ENCODE data around the gene N4BP2L2.

The N4BP2L2 gene

GRCh38 chr13:32530841-32531253 lies 7.7 kb downstream of the N4BP2L2 start:
- no peak for DNase-seq (ENCODE audit: low read depth in 2 of 2)

DNA sequence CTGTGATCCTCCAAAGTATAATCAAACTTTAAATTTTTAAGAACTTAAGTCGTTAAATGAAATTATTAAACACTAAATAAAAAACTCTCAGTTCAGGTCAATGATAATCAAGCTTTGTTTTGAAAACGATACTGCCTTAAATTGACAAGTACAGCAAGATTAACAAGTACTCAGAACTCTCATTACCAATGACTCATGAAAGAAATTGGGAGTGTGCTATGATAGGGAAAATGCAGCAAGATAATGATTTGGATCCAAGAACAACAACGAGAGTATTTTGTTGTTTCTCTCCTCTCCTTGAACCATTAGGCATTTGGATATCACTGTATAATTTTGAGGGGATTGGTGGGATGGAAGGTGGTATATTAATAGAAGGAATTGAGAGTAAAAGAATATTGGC lies 10.2 kb downstream of the N4BP2L2 start:
- DNase-seq (ENCODE audit: low read depth in 2 of 2) = no peak

DNA sequence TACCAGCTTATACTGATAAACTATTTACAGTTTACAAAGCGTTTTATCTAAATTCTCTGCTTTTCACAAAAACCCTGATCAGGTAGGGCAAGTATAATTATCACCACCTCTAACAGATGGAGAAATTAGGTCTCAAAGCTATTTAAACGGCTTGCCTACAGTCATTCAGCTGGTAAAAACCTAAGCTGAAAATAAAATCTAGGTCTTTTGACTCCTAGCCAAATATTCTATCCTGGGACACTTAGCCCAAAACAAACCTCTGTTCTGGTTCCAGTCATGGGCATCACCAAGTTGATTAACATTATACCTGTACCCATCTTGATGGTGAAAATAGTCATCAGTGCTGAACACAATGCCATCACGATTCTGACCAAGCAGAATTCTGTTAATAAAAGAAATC lies 11.4 kb downstream of the N4BP2L2 start:
- DNase-seq (ENCODE audit: low read depth in 2 of 2) = no peak

GRCh38 chr13:32525766-32526165 lies 12.8 kb downstream of the N4BP2L2 start:
- DNase-seq (ENCODE audit: low read depth in 2 of 2) = no peak

DNA sequence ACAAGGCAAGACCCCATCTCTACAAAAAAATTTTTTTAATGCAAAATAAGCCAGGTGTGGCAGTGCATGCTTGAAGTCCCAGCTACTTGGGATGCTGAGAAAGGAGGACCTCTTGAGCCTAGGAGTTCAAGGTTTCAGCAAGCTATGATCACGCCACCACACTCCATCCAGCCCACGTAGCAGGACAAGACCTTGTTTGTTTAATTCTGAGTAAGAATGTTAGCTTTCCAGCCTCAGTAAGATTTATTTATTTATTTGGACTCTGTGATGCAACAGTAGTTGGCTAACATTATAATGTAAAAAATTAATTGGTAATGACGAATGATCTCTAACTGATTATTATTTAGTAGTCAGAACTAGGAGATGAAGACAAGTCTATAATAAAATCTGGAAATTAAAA lies 23.3 kb downstream of the N4BP2L2 start:
- DNase-seq (ENCODE audit: low read depth in 2 of 2) = no peak

GRCh38 chr13:32511482-32511881 lies 27.1 kb downstream of the N4BP2L2 start:
- no peak for DNase-seq (ENCODE audit: low read depth in 2 of 2)

DNA sequence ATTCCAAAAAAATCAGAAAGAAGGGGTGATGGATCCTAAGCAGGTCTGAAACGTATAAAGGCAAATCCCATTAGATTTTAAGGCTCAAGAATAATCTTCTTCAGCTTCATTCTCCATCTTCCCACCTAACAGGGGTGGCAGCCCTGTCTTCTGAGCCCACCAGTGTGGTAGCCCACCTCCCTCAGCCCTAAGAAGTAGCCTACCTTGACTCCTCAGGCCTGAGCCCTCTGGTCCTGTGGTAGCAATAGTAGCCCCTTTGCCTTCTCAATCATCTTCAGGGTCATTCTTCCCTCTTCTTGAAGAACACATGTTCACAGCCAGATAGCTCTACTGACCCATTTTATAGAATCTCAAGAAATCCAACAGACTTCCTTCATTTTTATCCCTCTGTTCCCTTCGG lies 33.7 kb downstream of the N4BP2L2 start:
- no peak for DNase-seq (ENCODE audit: low read depth in 2 of 2)

GRCh38 chr13:32504263-32504662 lies 34.3 kb downstream of the N4BP2L2 start:
- DNase-seq (ENCODE audit: low read depth in 2 of 2) = no peak

DNA sequence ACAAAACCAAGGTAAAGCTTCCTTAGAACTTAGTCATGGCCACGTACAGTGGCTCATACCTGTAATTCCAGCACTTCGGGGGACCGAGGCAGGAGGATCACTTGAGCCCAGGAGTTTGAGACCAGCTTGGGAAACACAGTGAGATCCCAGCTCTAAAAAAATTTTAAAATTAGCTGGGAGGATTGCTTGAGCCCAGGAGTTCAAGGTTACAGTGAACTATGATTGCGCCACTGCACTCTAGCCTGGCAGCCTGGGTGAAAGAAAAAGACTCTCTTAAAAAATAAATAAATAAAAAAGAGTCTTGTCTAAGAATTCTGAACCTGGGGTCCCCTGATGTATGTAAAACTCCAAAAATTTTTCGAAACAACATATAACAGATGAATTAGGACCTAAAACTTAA lies 34.9 kb downstream of the N4BP2L2 start:
- DNase-seq (ENCODE audit: low read depth in 2 of 2) = no peak

DNA sequence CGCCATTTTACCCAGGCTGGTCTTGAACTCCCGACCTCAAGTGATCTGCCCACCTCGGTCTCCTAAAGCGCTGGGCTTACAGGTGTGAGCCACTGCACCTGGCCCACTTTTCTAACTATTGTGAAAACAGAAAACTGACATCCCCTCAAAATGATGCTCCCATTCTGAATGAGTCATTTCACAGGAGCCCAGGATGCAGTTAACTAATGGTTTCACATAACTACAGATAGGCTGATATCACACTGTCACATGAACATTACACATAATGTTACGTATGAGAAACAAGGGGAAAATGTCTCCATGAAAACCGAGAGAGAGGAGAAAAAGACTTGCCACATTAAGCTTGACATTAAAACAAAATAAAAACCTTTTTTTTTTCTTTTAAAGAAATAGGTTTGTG lies 37.5 kb downstream of the N4BP2L2 start:
- no peak for DNase-seq (ENCODE audit: low read depth in 2 of 2)

GRCh38 chr13:32499538-32500210 lies 38.9 kb downstream of the N4BP2L2 start:
- no peak for DNase-seq (ENCODE audit: low read depth in 2 of 2)

GRCh38 chr13:32497589-32497988 lies 41.0 kb downstream of the N4BP2L2 start:
- DNase-seq (ENCODE audit: low read depth in 2 of 2) = no peak

DNA sequence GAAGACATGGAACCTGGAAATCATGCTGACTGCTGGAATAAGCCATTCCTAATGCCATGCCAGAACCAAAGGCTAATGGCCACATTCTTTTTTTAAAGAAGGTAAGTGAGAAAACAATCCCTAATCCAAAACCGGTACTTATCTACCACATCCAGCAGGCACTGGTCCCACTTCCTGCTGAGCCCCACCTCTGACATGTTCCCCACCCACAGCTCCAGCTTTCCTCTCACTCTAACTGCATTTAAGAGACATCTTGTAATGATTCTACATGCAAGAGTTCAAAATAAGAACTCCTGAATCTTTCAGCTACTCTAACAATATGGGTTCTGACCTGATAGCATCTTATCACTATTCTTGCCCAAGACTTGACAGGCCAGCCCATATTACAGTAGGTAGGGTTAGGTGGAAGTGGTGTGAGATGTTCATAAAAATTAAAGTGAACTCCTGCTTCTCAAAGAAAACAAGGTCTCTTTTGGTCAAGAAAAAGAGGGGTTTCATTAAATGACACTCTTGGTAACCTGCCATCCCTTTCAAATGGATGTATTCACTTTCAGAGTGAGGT lies 41.9 kb downstream of the N4BP2L2 start:
- no peak for DNase-seq (ENCODE audit: low read depth in 2 of 2)

DNA sequence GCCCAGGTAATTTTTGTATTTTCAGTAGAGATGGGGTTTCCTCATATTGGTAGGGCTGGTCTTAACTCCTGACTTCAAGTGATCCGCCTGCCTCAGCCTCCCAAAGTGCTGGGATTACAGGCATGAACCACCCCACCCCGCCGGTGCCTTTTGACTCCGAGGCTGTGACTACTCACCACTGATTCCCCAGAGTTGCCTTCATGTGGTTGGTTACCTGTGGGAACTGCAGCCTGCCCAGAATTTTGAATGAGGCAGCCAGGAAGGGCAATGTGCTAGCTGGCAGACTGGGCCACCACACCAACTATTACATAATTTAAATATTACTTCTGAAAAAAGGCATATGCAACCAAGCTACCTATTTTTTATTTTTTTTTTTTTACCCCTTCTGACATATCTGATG lies 42.8 kb downstream of the N4BP2L2 start:
- no peak for DNase-seq (ENCODE audit: low read depth in 2 of 2)

DNA sequence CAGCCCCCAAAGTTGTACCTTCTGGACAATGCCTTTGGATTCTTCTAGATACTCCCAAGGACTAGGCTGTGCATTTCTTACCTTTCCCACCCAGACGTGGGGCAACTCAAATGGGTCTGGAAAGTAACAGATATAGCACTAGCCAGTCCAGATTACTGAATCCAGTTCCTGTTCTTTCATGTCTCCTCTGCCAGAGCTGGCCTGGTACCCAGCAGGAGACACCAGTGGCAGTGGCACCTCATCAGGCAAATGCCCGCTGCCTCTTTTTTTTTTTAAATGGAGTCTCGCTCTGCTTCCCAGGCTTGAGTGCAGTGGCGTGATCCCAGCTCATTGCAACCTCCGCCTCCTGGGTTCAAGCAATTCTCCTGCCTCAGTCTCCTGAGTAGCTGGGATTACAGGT lies 43.2 kb downstream of the N4BP2L2 start:
- DNase-seq (ENCODE audit: low read depth in 2 of 2) = no peak

DNA sequence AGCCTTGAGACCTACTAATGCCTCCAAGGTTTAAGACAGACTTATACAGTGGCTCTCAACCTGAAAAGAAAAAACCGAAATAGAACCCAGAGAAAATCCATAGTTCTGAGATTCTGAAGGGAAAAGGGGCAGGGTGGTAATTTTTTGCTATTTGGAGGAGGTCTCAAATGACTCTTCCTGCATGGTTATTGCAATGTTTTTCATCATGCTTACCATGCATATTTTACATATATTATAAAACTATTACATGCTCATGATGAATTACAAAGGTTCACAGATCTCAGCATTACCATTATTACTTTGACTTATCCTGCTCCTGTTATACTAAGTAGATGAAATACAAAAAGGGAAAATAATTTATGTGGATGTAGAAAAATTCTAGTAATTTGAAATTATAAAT lies 47.6 kb downstream of the N4BP2L2 start:
- no peak for DNase-seq (ENCODE audit: low read depth in 2 of 2)

- no peak for DNase-seq (ENCODE audit: low read depth in 2 of 2)
Measured at GRCh38 chr13:32476892-32477291, 61.7 kb downstream of the N4BP2L2 start.

DNA sequence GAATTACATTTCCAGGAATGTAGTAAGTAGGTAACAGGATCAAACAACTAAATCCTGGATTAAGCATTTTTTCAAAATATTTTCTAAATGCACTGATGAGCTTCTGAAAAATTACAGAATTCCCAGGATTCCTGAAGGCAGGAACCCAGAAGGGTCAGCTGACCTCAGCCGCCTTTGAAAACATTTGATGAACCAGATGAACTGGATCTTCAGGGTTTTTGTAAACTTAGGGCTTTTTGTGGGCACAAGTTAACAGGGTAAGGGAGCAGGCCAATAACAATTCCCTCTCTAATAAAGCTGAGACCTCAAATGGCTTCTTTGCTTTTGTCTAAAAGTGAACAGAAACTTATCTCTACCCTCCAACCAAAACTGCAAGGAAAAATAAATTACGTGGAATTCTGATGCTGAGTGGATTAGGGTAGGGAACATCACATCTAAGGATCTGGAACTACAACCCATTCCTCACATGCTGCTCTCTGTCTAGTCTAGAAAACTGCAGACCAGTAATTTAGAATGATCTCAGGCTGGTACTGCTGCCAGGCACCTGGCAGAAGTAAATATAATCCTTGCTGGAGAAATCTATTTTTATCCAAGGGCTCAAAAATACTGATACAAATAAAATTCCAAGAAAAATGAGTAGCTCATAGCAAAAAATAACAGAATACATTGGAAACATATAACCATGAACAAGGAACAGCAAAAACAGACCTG lies 62.4 kb downstream of the N4BP2L2 start:
- DNase-seq (ENCODE audit: low read depth in 2 of 2) = no peak

DNA sequence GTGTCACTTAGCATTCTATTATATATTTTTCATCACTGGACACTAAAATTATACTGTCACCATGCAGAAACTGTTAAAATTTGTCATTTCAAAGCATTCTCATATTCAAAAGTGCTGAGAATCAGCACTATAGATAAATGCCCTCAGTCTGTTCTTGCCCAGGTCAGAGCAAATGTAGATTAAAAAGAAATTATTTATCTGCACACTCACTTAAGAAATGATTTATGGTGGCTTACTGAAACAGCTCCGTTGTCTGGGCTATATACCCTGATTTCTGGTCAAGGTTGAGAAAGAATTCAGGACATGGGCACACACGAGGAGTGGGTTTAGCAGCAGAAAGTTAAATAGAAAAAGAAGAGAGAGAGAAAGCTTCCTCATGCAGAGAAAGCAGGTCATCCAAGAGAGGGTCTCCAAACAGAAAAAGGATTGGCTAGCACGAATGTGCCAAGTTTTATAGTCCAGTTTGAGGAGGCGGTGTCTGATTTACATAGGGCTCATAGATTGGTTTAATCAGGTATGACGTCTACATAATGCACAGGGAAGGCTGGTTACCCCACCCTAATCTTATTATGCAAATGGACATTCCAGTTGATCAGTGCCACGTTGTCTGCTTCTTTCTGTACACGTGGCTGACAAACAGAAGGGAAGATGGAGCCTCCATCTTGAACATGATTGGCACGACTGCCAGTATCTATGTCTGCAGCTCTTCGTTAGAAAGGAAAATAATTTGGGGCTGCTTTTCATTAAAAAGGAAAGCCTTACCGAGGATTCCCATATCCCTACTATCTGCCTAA lies 63.4 kb downstream of the N4BP2L2 start:
- DNase-seq (ENCODE audit: low read depth in 2 of 2) = no peak

- DNase-seq (ENCODE audit: low read depth in 2 of 2) = no peak
Measured at GRCh38 chr13:32473650-32474049, 64.9 kb downstream of the N4BP2L2 start.

GRCh38 chr13:32472194-32472621 lies 66.4 kb downstream of the N4BP2L2 start:
- DNase-seq (ENCODE audit: low read depth in 2 of 2) = no peak

- no peak for DNase-seq (ENCODE audit: low read depth in 2 of 2)
Measured at GRCh38 chr13:32471187-32471922, 67.2 kb downstream of the N4BP2L2 start.

Data from stimulated activated CD8-positive, alpha-beta memory T cell treated with anti-CD3 and anti-CD28 coated beads, Interleukin-15, amount 100 ng/mL, for 4 hours (primary cell).